ENCODE measurements around the gene GSC.
"Not testable (repeated sequence)": the region's sequence is repeated elsewhere in the genome, so short reads cannot be mapped to it uniquely, and the experiment has no call there.

GSC gene

GRCh38 chr14:94738097-94738496, 31.8 kb downstream of the GSC start:
- no peak for DNase-seq

GRCh38 chr14:94728950-94729349, 41.0 kb downstream of the GSC start:
- DNase-seq, result no peak

- not testable (repeated sequence) for DNase-seq
These were observed 41.5 kb downstream of the GSC start for GRCh38 chr14:94728440-94728839.

GRCh38 chr14:94726649-94727048, 43.3 kb downstream of the GSC start:
- DNase-seq, result not testable (repeated sequence)

GRCh38 chr14:94724993-94725392, 44.9 kb downstream of the GSC start:
- DNase-seq, result no peak

- DNase-seq, result no peak
These were observed 47.5 kb downstream of the GSC start for GRCh38 chr14:94722397-94722796.

Data from stimulated activated CD4-positive, alpha-beta T cell treated with anti-CD3 and anti-CD28 coated beads, Interleukin-1b, Interleukin-23, amount 100 ng/mL, for 48 hours (primary cell).